ENCODE measurements around the gene GCAT. TPM values are rescaled to one million over a fixed set of nuclear protein-coding genes. Genes with fewer than 3 reads are reported as not detected.

Gene GCAT
- total and polyA plus RNA-seq, 2 of the 13 experiments (the other 11 are each of a cell fraction or from before 2014, with no cell fraction given), result 28.0 to 50.3 TPM

DNA sequence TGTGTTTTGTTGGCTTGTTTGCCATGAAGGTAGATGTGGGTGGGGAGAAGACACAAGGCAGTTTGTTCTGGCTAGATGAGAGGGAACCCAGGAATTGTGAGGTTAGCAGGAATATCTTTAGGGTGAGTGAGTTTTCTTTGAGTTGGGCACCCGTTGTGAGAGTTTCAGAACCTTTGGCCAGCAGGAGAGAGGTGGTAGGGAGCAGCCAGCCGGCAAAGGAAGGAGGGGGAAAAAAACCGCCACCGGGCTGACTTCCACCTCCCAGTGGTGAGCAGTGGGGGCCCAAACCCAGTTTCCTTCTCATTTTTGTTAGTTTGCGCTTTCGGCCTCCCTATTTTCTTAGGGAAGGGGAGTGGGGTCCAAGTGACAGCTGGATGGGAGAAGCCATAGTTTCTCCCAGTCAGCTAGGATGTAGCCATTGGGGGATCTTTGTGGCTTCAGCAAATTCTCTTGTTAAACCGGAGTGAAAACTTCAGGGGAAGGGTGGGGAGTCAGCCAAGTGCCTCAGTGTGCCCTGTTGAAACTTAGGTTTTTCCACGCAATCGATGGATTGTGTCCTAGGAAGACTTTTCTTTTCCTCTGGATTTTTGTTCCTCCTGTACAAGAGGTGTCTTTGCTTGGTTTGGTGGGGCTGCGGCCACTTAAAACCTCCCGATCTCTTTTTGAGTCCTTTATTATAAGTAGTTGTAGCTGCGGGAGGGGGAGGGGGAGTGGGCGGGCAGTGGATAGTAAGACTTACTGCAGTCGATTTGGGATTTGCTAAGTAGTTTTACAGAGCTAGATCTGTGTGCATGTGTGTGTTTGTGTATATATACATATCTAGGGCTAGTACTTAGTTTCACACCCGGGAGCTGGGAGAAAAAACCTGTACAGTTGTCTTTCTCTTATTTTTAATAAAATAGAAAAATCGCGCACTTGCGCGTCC is 1.1 kb upstream of the GCAT start (continued):
- TF ChIP-seq, protein P1, sequence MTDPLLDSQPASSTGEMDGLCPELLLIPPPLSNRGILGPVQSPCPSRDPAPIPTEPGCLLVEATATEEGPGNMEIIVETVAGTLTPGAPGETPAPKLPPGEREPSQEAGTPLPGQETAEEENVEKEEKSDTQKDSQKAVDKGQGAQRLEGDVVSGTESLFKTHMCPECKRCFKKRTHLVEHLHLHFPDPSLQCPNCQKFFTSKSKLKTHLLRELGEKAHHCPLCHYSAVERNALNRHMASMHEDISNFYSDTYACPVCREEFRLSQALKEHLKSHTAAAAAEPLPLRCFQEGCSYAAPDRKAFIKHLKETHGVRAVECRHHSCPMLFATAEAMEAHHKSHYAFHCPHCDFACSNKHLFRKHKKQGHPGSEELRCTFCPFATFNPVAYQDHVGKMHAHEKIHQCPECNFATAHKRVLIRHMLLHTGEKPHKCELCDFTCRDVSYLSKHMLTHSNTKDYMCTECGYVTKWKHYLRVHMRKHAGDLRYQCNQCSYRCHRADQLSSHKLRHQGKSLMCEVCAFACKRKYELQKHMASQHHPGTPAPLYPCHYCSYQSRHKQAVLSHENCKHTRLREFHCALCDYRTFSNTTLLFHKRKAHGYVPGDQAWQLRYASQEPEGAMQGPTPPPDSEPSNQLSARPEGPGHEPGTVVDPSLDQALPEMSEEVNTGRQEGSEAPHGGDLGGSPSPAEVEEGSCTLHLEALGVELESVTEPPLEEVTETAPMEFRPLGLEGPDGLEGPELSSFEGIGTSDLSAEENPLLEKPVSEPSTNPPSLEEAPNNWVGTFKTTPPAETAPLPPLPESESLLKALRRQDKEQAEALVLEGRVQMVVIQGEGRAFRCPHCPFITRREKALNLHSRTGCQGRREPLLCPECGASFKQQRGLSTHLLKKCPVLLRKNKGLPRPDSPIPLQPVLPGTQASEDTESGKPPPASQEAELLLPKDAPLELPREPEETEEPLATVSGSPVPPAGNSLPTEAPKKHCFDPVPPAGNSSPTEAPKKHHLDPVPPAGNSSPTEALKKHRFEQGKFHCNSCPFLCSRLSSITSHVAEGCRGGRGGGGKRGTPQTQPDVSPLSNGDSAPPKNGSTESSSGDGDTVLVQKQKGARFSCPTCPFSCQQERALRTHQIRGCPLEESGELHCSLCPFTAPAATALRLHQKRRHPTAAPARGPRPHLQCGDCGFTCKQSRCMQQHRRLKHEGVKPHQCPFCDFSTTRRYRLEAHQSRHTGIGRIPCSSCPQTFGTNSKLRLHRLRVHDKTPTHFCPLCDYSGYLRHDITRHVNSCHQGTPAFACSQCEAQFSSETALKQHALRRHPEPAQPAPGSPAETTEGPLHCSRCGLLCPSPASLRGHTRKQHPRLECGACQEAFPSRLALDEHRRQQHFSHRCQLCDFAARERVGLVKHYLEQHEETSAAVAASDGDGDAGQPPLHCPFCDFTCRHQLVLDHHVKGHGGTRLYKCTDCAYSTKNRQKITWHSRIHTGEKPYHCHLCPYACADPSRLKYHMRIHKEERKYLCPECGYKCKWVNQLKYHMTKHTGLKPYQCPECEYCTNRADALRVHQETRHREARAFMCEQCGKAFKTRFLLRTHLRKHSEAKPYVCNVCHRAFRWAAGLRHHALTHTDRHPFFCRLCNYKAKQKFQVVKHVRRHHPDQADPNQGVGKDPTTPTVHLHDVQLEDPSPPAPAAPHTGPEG (CRISPR knock-in tag; IDR thresholded peaks at IDR 0.05), result 0 out of 2 replicates have a peak, but pooled peaks have one; percentile 26
- TF ChIP-seq MED1 (CRISPR knock-in tag; IDR thresholded peaks at IDR 0.05) (0 out of 2 replicates have a peak, but pooled peaks have one; percentile 17), ZBTB7B (CRISPR knock-in tag; IDR thresholded peaks at IDR 0.05) (0 out of 2 replicates have a peak, but pooled peaks have one; percentile 18), ZC3H13 (CRISPR knock-in tag; IDR thresholded peaks at IDR 0.05) (peak; percentile 28; the same call in 1 of the 2 replicates), SSRP1 (CRISPR knock-in tag; IDR thresholded peaks at IDR 0.05) (peak; percentile 58; the same call in 1 of the 2 replicates), ZNF562 (CRISPR knock-in tag; IDR thresholded peaks at IDR 0.05; ENCODE audit: borderline replicate concordance) (no peak)
- TF ChIP-seq, protein P2, sequence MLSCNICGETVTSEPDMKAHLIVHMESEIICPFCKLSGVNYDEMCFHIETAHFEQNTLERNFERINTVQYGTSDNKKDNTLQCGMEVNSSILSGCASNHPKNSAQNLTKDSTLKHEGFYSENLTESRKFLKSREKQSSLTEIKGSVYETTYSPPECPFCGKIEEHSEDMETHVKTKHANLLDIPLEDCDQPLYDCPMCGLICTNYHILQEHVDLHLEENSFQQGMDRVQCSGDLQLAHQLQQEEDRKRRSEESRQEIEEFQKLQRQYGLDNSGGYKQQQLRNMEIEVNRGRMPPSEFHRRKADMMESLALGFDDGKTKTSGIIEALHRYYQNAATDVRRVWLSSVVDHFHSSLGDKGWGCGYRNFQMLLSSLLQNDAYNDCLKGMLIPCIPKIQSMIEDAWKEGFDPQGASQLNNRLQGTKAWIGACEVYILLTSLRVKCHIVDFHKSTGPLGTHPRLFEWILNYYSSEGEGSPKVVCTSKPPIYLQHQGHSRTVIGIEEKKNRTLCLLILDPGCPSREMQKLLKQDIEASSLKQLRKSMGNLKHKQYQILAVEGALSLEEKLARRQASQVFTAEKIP (CRISPR knock-in tag; IDR thresholded peaks at IDR 0.05; ENCODE audit: borderline replicate concordance), result no peak
